Measurements from ENCODE around the gene FRMPD4. TPM values are rescaled to one million over a fixed set of nuclear protein-coding genes. Genes with fewer than 3 reads are reported as not detected.

FRMPD4 gene
- total RNA-seq, 1 donor from 2014 or later = 0.79 TPM

GRCh38 chrX:12480956-12481355 lies 342.7 kb downstream of the FRMPD4 start:
- no peak for TF ChIP-seq CTCF (IDR thresholded peaks at IDR 0.05; ENCODE audit: insufficient read depth, low read length, severe bottlenecking)
- H3K27me3 ChIP-seq (ENCODE audit: control insufficient read depth, insufficient read depth, low read length) = no peaks in the 10 kb centered on the region
- H3K4me3 ChIP-seq (ENCODE audit: low read depth, low read length) = no peak overlapping the region
- no peaks in the 10 kb centered on the region for H3K36me3 ChIP-seq (ENCODE audit: control insufficient read depth, insufficient read depth, low read length)
- peak; percentile 47 for FAIRE-seq
- peak; percentile 68 for DNase-seq (ENCODE audit: low read depth)

GRCh38 chrX:12488220-12488619 lies 349.9 kb downstream of the FRMPD4 start:
- Histone ChIP-seq H3K27me3 (ENCODE audit: control insufficient read depth, insufficient read depth, low read length) (no peaks in the 10 kb centered on the region), H3K4me3 (ENCODE audit: low read depth, low read length) (no peak overlapping the region), H3K36me3 (ENCODE audit: control insufficient read depth, insufficient read depth, low read length) (no peaks in the 10 kb centered on the region)
- TF ChIP-seq CTCF (IDR thresholded peaks at IDR 0.05; ENCODE audit: insufficient read depth, low read length, severe bottlenecking) = no peak
- DNase-seq (ENCODE audit: low read depth) (no peak), FAIRE-seq (no peak)

GRCh38 chrX:12488771-12489170 lies 350.5 kb downstream of the FRMPD4 start:
- TF ChIP-seq CTCF (IDR thresholded peaks at IDR 0.05; ENCODE audit: insufficient read depth, low read length, severe bottlenecking) = no peak
- no peak for FAIRE-seq
- no peak for DNase-seq (ENCODE audit: low read depth)
- H3K27me3 ChIP-seq (ENCODE audit: control insufficient read depth, insufficient read depth, low read length) = no peaks in the 10 kb centered on the region
- H3K36me3 ChIP-seq (ENCODE audit: control insufficient read depth, insufficient read depth, low read length) = no peaks in the 10 kb centered on the region
- no peak overlapping the region for H3K4me3 ChIP-seq (ENCODE audit: low read depth, low read length)

- no peak for TF ChIP-seq CTCF (IDR thresholded peaks at IDR 0.05; ENCODE audit: insufficient read depth, low read length, severe bottlenecking)
- no peak overlapping the region for H3K4me3 ChIP-seq (ENCODE audit: low read depth, low read length)
- H3K27me3 ChIP-seq (ENCODE audit: control insufficient read depth, insufficient read depth, low read length) = no peaks in the 10 kb centered on the region
- H3K36me3 ChIP-seq (ENCODE audit: control insufficient read depth, insufficient read depth, low read length) = no peaks in the 10 kb centered on the region
- DNase-seq (ENCODE audit: low read depth) = no peak
- no peak for FAIRE-seq
Measured at GRCh38 chrX:12489341-12489740, 351.1 kb downstream of the FRMPD4 start.

GRCh38 chrX:12494400-12495138 lies 356.3 kb downstream of the FRMPD4 start:
- FAIRE-seq (no peak), DNase-seq (ENCODE audit: low read depth) (no peak)
- no peaks in the 10 kb centered on the region for H3K36me3 ChIP-seq (ENCODE audit: control insufficient read depth, insufficient read depth, low read length)
- no peaks in the 10 kb centered on the region for H3K27me3 ChIP-seq (ENCODE audit: control insufficient read depth, insufficient read depth, low read length)
- no peak overlapping the region for H3K4me3 ChIP-seq (ENCODE audit: low read depth, low read length)
- TF ChIP-seq CTCF (IDR thresholded peaks at IDR 0.05; ENCODE audit: insufficient read depth, low read length, severe bottlenecking) = no peak

GRCh38 chrX:12496343-12496742 lies 358.1 kb downstream of the FRMPD4 start:
- FAIRE-seq (no peak), DNase-seq (ENCODE audit: low read depth) (peak; percentile 5)
- TF ChIP-seq CTCF (IDR thresholded peaks at IDR 0.05; ENCODE audit: insufficient read depth, low read length, severe bottlenecking) = no peak
- Histone ChIP-seq H3K27me3 (ENCODE audit: control insufficient read depth, insufficient read depth, low read length) (no peaks in the 10 kb centered on the region), H3K36me3 (ENCODE audit: control insufficient read depth, insufficient read depth, low read length) (no peaks in the 10 kb centered on the region), H3K4me3 (ENCODE audit: low read depth, low read length) (no peak overlapping the region)

Data from bronchial epithelial cell (primary cell).